RWPE1 (cell line): ENCODE measurements around the gene KLHL9.

ENCODE experiments used
- CTCF ChIA-PET: fragments of 350-600 bp; sonication (Branson Sonifier 250); formaldehyde crosslinking; extraction: SDS; loops from one replicate; lab custom pipeline; 2021; lab: Yijun Ruan, JAX
- POLR2A ChIA-PET: fragments of 400-600 bp; formaldehyde crosslinking; extraction: SDS; loops from one replicate; lab custom pipeline; 2020; ENCODE audit warnings: antibody characterized with exemption; ENCODE audit not compliant: low non-redundant PET; lab: Yijun Ruan, JAX
- DNase-seq: peaks from one replicate; pipeline ENCODE4 v3.0.0; 2012; ENCODE audit warnings: low spot score
- H3K27ac ChIP-seq: fragments of 450-650 bp; 2 replicates; pipeline ENCODE4 v1.5.1; 2017
- CTCF ChIP-seq: fragments of 450-650 bp; conservative IDR thresholded peaks from 2 replicates; pipeline ENCODE4 v1.5.1; 2017; ENCODE audit warnings: low read depth, mild to moderate bottlenecking

Gene KLHL9

GRCh38 chr9:21357479-21358460 lies 22.6 kb upstream of the KLHL9 start:
- H3K27ac ChIP-seq: no peak overlapping the region
- no peak for TF ChIP-seq CTCF
- CTCF ChIA-PET: no interaction called here
- POLR2A ChIA-PET: no interaction called here
- DNase-seq: no peak

GRCh38 chr9:21350787-21351186 lies 15.6 kb upstream of the KLHL9 start, which contains the start of gene IFNA6:
TSS of gene IFNA6 (minus strand) at chr9:21350887. CDS start at chr9:21350887, 0 bp downstream.
- ChIA-PET POLR2A (no interaction called here), CTCF (no interaction called here)
- no peak for TF ChIP-seq CTCF
- DNase-seq: no peak
- H3K27ac ChIP-seq: no peak within 1 kb of the TSS

- DNase-seq: no peak
- ChIA-PET POLR2A (no interaction called here), CTCF (no interaction called here)
- TF ChIP-seq CTCF: no peak
- no peak overlapping the region for H3K27ac ChIP-seq
Measured at GRCh38 chr9:21348430-21348970, 13.3 kb upstream of the KLHL9 start.

GRCh38 chr9:21340735-21341134 lies 5.5 kb upstream of the KLHL9 start:
- ChIA-PET POLR2A (no interaction called here), CTCF (no interaction called here)
- no peak for DNase-seq
- H3K27ac ChIP-seq: no peak overlapping the region
- TF ChIP-seq CTCF: no peak

GRCh38 chr9:21336457-21336856 lies 1.3 kb upstream of the KLHL9 start:
- POLR2A ChIA-PET: no interaction called here
- no peak for TF ChIP-seq CTCF
- no peak for DNase-seq
- CTCF ChIA-PET: no interaction called here
- no peak overlapping the region for H3K27ac ChIP-seq

GRCh38 chr9:21333226-21333625 lies 2.0 kb downstream of the KLHL9 start:
- TF ChIP-seq CTCF: no peak
- ChIA-PET CTCF (no interaction called here), POLR2A (no interaction called here)
- no peak for DNase-seq
- no peak overlapping the region for H3K27ac ChIP-seq
